HG03135 (cell line): ENCODE results near the gene GLYATL1B.
"Not testable (repeated sequence)": the region's sequence is repeated elsewhere in the genome, so short reads cannot be mapped to it uniquely, and the experiment has no call there.

Source experiments
- ATAC-seq: cut with Tn5 transposase; IDR thresholded peaks from one replicate; pipeline ENCODE4 v1.9.1; 2021; ENCODE audit warnings: mild to moderate bottlenecking, moderate library complexity; ENCODE audit not compliant: unreplicated experiment

Gene GLYATL1B

DNA sequence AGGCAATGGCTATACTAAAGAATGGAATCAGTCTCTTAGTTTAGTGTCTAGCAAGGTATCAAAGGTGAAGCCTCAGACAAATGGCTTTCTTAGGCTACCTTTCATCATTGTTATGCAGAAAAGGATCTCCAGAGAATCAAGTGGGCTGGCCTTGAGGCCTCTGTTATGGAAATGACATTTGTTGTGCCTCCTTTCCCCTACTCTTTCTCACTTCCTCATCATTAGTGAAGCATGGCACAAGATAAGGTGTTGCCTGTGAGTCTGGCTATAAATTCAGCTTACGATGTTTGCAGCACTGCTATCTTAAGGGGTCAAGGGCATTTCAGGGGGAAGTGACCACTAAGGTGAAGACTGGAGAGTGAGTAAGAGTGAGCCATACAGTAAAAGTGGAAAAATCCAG is 9.1 kb downstream of the GLYATL1B start:
- ATAC-seq: peak; percentile 82

DNA sequence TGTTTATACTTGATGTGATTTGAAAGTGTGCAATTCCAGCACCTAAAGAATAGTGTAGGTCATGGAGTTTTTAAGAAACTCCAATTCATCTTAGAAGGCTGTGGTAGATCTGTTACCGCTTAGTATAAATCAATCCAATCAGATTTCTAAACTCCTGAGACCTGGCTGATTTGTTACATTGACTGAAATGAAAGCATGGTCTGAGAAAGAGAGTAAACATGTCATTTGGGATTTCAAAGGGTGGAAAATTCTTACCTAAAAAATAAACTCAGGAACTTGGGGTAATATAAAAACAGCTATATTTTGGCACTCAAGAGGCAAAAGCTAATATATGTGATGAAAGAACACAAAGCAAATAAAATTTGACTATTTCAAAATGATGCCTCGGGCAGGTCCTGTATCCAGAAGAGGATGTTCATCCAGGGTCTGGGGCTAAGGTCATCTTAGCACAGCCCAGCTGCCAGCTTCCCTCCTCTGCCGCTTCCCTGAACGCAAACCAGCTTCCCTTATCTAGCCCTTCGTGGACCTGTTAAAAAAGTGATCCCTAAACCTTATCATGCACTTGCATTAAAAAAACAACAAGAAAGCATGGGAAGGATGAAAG is 10.0 kb downstream of the GLYATL1B start:
- not testable (repeated sequence) for ATAC-seq

DNA sequence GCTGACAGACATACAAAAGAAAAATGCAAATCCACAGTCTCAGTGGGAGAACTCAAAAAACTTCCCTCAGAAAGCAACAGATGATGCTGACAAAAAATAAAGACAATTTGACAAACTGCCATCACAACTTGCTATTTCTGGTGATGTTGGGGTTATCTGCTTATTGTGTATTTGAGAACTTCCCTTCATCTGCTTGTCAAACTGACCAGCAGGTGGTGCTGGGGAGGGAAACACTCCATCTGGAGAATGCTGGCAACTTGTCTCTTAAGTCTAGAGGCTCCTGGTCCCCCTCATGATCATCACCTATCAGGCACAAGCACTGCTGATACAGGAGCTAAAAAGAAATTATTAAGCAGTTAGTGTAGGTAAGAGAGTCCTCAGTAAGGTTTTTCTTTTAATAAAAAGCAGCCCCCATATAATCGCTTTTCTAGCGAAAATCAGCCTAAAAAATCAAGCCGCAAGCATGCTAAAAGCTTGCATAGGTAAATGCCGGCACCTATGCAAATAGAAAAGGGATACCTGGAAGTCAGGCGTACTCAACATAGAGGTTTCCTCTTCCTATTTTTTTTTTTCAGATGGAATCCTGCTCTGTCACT is 11.1 kb downstream of the GLYATL1B start:
- ATAC-seq: peak; percentile 46

DNA sequence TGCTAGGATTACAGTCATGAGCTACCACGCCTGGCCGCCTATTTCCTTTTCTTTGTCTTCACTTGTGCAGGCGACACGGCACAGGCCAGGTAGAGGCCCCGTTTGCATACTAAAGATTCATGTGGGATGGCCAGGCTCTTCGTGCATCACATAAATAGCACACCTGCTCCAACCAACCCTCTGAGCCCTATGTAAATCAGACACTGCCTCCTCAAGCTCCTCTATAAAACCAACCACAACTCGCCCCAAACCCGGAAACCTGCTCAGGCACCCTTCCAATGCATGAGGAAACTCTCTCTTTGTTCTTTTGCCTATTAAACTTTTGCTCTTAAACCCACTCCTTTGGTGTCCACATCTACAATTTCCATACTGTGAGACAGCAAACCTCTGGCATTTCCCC is 11.8 kb downstream of the GLYATL1B start:
- ATAC-seq: not testable (repeated sequence)

DNA sequence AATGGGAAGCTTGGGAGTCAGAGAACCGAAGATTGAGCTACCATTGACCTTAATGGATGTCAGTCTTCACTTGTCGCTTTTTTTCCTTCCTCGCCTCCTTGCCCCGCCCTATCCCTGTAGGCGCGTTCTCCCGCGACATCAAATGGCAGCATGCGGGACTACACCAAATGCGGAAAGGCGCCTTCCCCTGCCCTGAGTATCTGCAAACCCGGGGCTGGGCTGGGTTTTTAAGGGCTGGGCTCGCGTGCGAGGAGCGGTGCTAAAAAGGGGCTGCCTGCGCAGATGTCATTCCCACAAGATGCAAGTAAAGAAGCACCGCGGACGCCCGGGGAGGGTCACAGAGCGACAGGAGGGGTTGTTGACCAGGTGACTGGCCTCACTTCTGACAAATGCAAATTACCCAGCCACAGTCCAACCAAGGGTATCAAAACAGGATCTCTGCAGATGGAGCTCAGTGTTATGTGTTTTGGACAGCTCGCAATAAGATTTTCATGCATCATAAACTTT is 16.2 kb downstream of the GLYATL1B start:
- peak; percentile 66 for ATAC-seq

DNA sequence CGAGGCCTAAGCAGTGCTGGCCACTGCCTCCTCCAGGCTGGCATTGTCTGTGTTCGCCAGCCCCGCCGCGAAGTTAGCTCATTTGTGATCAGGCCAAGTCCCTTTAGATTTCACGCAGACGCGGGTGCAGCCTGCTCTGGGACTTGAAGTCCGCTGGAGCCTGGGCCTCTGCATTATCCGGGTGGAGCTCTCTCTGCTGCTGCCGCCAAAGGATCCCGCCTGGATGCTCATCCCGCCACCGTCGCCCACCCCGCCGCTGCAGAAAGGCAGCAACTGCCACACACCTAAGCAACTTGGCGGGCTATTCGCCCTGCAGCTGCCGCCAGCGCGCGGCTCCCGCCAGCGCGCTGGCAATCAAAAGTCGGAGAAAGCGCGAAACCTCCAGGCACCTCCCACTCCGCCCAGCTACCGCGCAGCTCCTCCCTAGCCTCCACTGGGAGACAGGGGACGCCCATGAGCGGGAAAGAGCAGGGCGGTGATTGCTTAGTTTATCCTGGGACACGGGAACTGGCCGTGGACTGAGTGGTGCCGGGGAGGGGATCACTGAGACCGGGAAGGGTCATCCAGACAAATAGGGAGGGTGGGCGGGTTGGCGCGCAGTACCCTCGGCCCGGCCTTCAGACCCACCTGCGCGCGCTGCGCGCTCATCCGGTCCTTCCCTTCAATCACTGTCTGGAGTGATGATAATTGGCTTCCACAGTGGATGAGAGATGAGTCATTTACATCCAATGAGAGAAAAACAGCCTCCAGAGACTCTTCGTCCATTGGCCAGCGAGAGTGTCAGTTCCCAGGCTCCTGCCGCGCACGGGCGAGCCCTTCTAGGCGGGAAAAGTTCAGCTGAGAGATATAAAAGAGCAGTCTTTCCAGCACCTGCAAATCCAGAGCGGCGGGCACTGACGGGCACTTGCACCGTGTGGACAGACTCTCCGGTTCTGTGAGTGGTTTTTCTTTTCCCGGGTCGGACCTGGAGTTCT is 20.5 kb downstream of the GLYATL1B start, which contains the start of gene FAM111B:
TSS of gene FAM111B (plus strand) at position 875 of the 974 bp plus-strand sequence. CDS start 2,389 bp downstream, outside the sequence.
- ATAC-seq: peak; percentile 80

DNA sequence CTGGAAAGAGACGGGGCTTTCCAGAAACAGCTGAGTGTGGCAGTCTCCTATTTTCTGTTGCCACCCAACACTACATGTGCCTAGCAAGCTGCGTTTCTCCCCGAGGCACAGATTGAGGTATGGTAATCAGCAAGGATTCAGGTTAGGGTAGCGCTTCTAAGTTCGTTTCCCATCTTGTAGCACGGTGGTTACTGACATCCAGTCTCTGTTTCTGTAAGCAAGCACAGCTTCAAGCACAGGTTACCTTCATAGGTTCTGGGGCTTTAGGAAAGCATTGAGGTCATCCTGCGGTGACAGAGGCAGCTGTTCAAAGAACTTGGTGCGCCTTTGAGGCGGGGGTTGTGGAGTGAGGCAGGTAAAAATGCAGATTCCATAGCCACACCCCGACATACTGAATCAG is 21.6 kb downstream of the GLYATL1B start:
- ATAC-seq: not testable (repeated sequence)

DNA sequence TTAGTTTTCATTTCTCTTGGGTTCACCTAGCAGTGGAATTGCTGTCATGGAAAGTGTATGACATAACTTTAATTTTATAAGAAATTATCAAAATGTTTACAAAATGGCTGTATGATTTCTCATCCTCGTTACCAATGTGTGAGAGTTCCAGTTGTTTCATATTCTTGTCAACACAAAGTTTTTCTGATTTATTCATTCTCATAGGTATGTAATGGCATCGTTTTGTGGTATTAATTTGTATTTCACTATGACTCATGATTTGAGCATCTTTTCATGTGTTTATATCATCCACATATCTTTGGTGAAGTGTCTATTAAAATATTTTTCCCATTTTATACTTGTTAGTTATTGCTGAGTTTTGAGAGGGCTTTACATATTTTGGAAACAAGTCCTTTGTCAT is 26.4 kb downstream of the GLYATL1B start:
- ATAC-seq: no peak

DNA sequence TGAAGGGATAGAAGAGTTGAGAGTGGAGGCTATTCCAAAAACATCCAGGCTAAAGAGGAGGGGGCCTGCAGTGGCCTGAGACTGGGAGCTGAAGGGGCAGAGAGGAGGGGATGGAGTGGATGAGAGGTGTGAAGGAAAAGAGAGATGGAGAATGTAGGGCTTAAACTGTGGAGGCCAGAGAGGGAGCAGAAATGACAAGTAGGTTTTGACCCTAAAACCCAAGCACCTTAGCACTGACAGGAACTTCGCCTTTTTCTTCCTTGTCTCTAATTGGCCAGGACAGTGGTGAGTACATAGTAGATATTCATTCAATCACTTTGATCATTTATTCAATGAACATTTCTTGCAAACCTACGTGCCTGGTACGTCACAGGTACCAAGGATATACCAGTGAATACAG is 28.2 kb downstream of the GLYATL1B start:
- no peak for ATAC-seq

DNA sequence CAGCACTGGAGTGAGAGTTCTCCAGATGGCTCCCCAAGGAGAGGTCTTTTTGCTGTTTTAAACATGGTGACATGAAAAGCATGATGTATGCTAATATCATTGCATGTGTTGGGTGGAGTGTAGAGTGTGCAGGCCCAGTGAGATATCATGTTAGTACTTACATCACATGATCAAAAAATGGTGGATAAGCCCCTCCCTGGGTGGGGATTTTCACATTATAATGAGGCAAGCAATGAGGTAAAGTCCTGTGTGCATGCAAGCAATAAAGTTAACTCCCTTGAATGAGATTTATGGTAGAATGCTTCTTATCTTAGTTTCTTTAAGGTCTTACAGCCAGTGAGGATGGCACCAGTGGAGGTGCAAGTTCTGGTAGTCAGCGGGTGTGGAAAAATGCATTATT is 29.4 kb downstream of the GLYATL1B start:
- no peak for ATAC-seq

DNA sequence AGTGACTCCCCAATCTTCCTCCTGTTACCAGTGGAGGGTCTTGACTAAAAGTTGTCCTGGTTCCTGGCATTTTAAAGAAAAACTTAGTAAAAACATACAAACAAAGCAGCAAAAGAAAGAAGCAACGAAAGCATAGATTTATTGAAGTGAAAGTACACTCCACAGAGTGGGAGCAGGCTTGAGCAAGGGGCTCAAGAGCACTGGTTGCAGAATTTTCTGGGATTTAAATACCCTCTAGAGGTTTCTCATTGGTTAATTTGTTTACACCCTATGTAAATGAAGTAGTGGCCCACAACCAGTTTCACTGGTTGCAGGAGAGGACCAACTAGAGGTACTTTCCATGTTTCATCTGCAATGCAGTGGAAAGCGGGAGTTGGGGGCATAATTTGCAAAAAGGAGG is 31.7 kb downstream of the GLYATL1B start:
- no peak for ATAC-seq

DNA sequence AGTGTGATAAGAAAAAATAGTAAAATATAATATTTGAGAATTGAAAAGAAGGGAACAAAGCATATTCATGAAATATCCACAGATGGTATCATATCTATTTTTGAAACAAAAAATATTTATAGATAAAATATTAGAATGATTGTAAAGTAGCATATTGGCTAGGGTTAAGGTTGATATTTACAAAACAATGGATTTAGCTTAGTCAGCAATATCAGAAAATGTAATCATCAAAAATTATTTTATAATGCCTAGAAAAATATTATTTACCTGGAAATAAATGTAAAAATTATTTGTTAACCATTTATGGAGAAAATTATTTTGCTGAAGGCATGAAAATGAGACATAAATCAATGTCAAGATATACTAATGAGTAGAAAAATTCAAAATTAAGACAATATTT is 33.7 kb downstream of the GLYATL1B start:
- ATAC-seq: no peak

DNA sequence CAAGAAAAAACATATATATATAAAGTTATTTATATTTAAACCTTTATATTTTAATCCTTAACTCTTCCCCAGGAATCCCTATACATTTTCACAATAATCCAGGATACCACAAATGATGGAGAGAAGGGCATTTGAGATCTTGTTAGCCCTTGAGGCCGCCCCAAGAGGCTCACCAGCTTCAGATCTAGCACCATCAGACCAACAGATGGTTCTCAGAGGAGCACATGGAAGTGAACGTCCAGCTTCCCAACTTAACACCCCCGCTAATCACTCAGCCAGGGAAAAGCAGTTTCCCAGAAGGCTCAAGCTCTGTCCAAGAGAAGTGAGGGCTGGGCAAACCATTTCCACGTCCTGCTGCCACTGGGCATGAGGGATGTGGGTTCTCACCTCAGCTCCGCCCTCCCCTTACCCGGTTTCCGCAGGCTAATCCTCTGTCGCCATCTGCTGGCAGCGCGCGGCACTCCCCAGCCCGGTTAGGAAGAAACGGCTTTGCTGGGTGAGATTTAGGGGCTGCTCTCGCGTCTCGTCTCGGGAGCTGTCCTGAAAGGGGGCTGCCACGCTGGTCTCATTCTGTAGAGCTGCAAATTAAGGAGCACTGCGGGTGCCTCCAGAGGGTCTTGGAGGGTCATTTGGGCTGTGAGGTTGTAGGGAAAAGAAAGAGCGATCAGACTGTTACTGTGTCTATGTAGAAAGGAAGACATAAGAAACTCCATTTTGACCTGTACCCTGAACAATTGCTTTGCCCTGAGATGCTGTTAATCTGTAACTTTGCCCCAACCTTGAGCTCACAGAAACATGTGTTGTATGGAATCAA is 49.7 kb downstream of the GLYATL1B start:
- ATAC-seq: peak; percentile 97

DNA sequence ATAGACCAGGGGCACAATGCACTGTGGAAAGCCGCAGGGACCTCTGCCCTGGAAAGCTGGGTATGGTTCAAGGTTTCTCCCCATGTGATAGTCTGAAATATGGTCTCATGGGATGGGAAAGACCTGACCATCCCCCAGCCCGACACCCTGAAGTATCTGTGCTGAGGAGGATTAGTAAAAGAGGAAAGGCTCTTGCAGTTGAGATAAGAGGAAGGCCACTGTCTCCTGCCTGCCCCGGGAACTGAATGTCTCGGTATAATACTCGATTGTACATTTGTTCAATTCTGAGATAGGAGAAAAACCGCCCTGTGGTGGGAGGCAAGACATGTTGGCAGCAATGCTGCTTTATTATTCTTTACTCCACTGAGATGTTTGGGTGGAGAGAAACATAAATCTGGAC is 50.4 kb downstream of the GLYATL1B start:
- ATAC-seq: not testable (repeated sequence)

DNA sequence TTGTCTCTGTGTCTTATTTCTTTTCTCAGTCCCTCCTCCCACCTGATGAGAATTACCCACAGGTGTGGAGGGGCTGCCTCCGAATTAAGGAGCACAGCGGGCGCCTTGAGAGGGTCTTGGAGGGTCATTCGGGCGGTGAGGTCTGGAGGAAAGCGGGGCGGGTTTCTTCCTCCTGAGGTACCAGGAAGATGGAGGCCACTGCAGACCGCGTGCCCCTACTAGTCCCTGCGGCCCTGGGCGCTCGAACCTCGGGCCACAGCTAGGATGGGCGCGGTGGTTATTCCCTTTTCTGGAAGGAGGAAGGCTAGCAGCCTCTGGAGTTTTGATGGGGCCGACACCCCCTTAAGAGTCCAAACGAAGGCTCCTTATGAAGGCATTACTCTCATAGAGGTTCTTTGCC is 51.1 kb downstream of the GLYATL1B start:
- no peak for ATAC-seq

DNA sequence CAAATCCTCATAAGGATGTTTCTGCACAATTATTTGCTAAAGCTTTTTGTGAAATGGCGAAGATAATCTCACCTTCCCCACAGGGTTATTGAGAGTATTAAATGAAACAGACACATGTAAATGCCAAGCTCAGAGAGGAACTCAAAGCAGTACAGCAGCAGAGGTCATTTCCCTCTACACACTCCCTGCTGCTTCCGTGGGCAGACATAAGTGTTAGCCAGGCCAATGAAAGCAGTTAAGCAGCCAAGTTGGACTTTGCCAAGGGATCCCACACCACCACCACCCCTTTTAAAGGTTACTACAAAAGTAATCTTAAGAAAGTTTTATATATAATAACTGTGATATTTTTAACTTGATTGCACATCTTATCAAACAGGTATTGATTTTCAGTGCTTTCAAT is 52.5 kb downstream of the GLYATL1B start:
- no peak for ATAC-seq

DNA sequence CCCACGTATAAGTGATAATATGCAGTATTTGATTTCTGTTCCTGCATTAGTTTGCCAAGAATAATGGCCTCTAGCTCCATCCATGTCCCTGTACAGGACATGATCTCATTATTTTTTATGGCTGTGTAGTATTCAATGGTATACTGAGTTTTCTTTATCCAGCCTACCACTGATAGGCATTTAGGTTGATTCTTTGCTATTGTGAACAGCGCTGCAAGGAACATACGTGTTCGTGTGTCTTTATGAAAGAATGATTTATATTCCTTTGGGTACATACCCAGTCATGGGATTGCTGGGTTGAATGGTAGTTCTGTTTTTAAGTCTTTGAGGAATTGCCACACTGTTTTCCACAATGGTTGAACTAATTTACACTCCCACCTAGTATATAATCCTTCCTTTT is 55.1 kb downstream of the GLYATL1B start:
- no peak for ATAC-seq

DNA sequence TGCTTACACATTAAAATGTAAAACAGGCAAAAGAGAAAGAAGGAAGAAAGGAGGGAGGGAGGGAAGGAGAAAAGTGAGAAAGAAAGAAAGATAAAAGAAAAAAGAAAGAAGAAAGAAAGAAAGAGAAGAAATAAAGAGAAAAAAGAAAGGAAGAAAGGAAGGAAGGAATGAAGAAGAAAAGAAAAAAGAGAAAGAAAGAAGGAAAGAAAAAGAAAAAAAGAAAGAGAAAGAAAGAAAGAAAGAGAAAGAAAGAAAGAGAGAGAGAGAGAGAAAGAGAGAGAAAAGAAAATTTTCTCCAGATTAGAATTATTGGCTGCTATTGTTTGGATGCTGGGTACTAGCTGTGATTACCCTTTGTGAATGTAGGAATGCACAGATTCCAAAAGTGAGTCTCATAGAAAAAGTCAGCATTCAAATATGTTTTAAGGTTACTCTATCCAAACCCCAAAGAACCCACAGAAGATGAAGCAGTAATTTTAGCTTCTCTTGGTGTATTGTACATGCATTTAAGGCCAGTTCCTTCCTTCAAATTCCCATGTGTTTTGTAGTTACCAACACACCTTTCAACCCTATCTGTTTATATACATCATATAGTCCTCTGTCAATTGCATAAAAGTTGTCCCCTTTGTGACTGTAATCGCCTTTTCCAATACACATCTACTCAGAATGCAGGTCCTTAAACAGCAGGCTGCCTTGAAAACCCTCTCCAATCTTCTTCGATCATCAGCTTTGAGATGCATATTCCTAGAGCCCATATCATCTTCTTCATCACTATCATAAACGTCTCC is 55.8 kb downstream of the GLYATL1B start:
- no peak for ATAC-seq

DNA sequence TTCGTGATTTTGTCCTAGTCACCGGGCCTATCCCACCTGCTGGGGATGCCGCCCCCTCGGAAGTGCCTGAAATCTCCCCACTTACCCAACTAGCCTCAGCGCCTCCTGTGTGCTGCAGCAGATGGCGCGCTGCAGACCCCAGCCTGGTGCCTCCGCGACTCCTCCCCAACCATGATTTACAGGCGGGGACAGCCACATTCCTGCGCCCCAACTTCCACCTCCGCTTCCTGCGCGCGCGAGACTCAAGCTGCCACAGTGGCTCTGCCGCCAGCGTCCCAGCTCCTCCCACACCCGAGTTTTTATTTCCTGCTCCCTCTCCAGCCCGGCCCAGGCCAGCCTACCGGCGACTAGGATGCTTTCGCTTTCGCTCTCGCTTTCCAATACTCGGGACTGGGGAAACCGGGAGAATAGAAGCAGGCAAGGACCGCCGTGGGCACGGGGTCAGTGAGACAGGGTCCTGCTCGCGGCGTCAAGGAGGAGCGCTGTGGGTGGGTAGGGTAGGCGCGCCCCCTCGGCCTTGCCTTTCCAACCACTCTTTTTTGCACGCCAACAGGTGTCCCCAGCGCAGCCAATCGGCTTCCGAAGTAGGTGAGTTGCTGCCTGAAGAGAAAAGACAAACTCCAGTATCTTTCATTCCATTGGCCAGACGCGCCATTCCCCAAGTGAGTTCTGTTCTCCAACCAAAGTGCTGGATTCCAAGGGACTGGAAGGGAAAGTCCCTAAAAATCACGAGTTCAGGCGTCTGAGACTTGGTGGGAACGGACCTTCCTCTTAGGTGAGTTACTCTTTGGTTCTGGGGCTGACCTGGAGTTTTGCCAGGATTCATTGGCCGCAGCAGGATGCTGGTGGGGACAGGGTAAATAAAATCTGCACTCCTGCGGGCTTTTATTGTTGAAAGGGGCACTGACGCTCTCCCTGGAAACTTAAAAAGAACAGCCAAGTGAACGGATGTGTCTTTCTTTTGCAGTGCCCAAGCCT is 56.7 kb downstream of the GLYATL1B start, which contains the start of gene FAM111A:
TSS of gene FAM111A (plus strand) at position 327 of the 978 bp plus-strand sequence. CDS start 6,017 bp downstream, outside the sequence.
- ATAC-seq: peak; percentile 76
